ENCODE measurements around the gene VAV2.

DNA sequence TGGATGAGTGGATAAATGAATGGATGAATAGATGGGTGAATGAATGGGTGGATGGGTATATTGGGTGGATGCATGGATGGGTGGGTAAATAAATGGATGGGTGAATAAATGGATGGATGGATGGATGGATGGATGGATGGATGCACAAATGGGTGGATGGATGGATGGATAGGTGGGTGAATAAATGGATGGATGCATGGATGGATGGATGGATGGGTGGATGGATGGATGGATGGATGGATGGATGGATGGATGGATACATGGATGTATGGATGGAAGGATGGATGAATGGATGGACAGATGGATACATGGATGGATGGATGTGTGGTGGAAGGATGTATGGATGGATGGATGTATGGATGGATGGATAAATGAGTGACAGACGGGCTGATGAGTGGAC, 140.4 kb downstream of the VAV2 start:
- TF ChIP-seq POLR2A (IDR thresholded peaks at IDR 0.05) (no peak), CTCF (IDR thresholded peaks at IDR 0.05) (no peak)

Measured in uterus (tissue), 2 donors.